Osteoblast (primary cell): Measurements from ENCODE around the gene GRHPR. TPM values are rescaled to one million over a fixed set of nuclear protein-coding genes. Genes with fewer than 3 reads are reported as not detected.

Experiments used
- DNase-seq: peaks from one replicate; pipeline ENCODE4 v3.0.0; 2011; ENCODE audit warnings: low spot score, mixed read lengths; ENCODE audit not compliant: insufficient read length; ENCODE audit errors: missing footprints
- H2AFZ ChIP-seq: 2 replicates; pipeline ENCODE4 v1.6.0; 2011; ENCODE audit warnings: mild to moderate bottlenecking, low read length
- H3K27ac ChIP-seq: 2 replicates; pipeline ENCODE4 v1.5.1; 2011; ENCODE audit warnings: mild to moderate bottlenecking, low read depth, low read length, moderate library complexity
- H3K27me3 ChIP-seq: 2 replicates; pipeline ENCODE4 v1.6.0; 2012; ENCODE audit warnings: mild to moderate bottlenecking, control low read depth, inconsistent platforms, low read length, moderate library complexity; ENCODE audit not compliant: insufficient read depth
- H3K36me3 ChIP-seq: 2 replicates; pipeline ENCODE4 v1.5.1; 2011; ENCODE audit warnings: mild to moderate bottlenecking, low read length, control low read depth, moderate library complexity; ENCODE audit not compliant: insufficient read depth
- H3K4me1 ChIP-seq: 2 replicates; pipeline ENCODE4 v1.5.1; 2011; ENCODE audit warnings: mild to moderate bottlenecking, low read length, control low read depth, moderate library complexity; ENCODE audit not compliant: insufficient read depth
- H3K4me2 ChIP-seq: 2 replicates; pipeline ENCODE4 v1.6.0; 2011; ENCODE audit warnings: mild to moderate bottlenecking, low read length; ENCODE audit not compliant: insufficient read depth
- H3K4me3 ChIP-seq: fragments of 200-600 bp; sonication (generic); 3 replicates; pipeline ENCODE4 v1.5.1; 2012; ENCODE audit warnings: mild to moderate bottlenecking, low read length, inconsistent platforms; ENCODE audit not compliant: insufficient read depth
- H3K79me2 ChIP-seq: 2 replicates; pipeline ENCODE4 v1.6.0; 2012; ENCODE audit warnings: mild to moderate bottlenecking, low read length, control low read depth, inconsistent platforms; ENCODE audit not compliant: insufficient read depth
- H3K9me3 ChIP-seq: 2 replicates; pipeline ENCODE4 v1.5.1; 2011; ENCODE audit warnings: low read depth, low read length, control low read depth
- H4K20me1 ChIP-seq: 2 replicates; pipeline ENCODE4 v1.6.0; 2012; ENCODE audit warnings: mild to moderate bottlenecking, low read length, control low read depth; ENCODE audit not compliant: insufficient read depth
- total RNA-seq: library from RNA; depleted of rRNA; stranded (reverse); fragments of >200 nt; gene quantifications from 2 replicates; pipeline ENCODE4 v1.2.3, GENCODE V29; 2012
- TF ChIP-seq, protein P1 (sequence below): IDR thresholded peaks from 2 replicates; pipeline ENCODE4 v1.5.1; 2011; ENCODE audit warnings: mild to moderate bottlenecking, low read depth, low read length, moderate library complexity; ENCODE audit errors: extremely low read depth

The GRHPR gene
- total RNA-seq, 1 donor, result 165 TPM

DNA sequence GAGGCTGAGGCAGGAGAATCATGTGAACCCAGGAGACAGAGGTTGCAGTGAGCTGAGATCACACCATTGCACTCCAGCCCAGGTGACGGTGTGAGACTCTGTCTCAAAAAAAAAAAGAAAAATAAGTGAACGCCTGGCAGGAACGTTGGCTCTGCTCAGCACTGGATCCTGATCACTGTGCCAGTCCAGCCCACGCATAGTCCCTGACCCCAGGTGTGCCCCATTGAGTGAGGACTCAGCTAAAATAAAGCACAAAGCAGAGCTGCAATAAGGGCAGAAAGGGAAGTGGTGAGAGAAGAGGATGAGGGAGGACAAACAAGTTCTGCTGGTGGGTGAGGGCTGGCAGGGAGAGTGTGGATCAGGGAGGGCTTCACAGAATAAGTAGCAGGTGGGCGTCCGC lies 4.3 kb downstream of the GRHPR start:
- Histone ChIP-seq H3K4me2 (no peak overlapping the region), H3K4me1 (peaks cover 25% of the 10 kb centered on the region), H3K27ac (no peak overlapping the region), H2AFZ (no peak overlapping the region), H3K79me2 (peaks cover 45% of the 10 kb centered on the region), H3K4me3 (no peak overlapping the region), H3K36me3 (peaks cover 55% of the 10 kb centered on the region), H3K9me3 (no peaks in the 10 kb centered on the region), H3K27me3 (no peaks in the 10 kb centered on the region), H4K20me1 (peaks cover 18% of the 10 kb centered on the region)
- TF ChIP-seq, protein P1, sequence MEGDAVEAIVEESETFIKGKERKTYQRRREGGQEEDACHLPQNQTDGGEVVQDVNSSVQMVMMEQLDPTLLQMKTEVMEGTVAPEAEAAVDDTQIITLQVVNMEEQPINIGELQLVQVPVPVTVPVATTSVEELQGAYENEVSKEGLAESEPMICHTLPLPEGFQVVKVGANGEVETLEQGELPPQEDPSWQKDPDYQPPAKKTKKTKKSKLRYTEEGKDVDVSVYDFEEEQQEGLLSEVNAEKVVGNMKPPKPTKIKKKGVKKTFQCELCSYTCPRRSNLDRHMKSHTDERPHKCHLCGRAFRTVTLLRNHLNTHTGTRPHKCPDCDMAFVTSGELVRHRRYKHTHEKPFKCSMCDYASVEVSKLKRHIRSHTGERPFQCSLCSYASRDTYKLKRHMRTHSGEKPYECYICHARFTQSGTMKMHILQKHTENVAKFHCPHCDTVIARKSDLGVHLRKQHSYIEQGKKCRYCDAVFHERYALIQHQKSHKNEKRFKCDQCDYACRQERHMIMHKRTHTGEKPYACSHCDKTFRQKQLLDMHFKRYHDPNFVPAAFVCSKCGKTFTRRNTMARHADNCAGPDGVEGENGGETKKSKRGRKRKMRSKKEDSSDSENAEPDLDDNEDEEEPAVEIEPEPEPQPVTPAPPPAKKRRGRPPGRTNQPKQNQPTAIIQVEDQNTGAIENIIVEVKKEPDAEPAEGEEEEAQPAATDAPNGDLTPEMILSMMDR, result no peak
- no peak for DNase-seq

DNA sequence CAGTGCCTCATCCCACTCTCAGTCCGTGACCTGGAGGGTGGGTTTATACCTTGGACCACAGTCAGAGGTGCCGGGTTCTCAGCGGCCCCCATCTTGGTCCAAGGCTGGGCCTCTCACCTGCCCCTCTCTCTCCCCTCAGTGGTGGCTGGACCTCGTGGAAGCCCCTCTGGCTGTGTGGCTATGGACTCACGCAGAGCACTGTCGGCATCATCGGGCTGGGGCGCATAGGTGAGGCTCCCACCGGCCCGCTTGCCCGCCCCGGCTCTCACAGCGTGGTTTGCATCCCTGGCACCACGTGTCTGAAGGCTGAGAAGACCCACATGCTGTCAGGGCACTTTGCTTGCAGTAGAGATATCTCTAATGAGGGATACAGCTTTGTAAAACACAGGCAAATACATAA lies 5.8 kb downstream of the GRHPR start:
- Histone ChIP-seq H3K27me3 (no peaks in the 10 kb centered on the region), H3K36me3 (peaks cover 62% of the 10 kb centered on the region), H3K27ac (no peak overlapping the region), H3K4me3 (no peak overlapping the region), H4K20me1 (peaks cover 18% of the 10 kb centered on the region), H3K79me2 (peaks cover 31% of the 10 kb centered on the region), H3K4me1 (peaks cover 18% of the 10 kb centered on the region), H3K4me2 (no peak overlapping the region), H3K9me3 (no peaks in the 10 kb centered on the region), H2AFZ (no peak overlapping the region)
- TF ChIP-seq, protein P1, result no peak
- DNase-seq, result no peak

DNA sequence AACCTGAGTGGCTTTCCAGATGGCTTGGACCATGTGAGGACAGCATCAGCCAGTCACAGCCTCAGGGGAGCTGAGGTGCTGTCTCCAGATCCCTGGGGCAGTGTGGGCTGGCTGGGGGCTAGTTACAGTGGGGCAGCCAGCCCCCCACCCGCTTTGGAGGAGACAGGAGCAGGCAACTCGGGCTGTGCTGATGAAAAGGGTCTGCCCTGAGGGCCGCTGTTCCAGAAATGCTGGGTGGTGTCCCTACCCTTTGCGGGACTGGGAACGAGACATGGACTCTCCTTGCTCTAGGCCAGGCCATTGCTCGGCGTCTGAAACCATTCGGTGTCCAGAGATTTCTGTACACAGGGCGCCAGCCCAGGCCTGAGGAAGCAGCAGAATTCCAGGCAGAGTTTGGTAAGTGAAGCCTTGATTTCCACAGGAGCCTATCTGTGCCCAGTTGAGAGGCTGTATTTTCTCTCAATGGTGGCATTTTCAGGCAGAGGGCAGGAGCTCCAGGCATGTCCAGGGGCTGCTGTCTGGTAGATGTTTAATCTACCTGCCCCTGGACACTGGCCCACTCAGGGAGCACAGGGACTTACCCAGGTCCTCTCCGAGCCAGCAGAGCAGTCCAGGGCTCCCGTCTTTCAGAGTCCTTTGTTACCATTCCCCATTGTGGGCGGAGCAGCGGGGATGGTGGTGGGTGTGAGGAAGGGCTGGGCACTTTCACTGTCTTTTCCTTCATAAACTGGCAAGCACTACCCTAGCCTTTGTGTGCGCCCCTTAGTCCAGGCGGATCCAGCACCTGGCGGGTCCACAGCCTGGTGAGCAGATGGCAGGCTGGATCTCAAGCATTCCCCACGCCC lies 7.2 kb downstream of the GRHPR start:
- Histone ChIP-seq H3K79me2 (peaks cover 18% of the 10 kb centered on the region), H3K9me3 (no peaks in the 10 kb centered on the region), H3K27me3 (no peaks in the 10 kb centered on the region), H3K4me1 (peaks cover 7% of the 10 kb centered on the region), H3K27ac (no peak overlapping the region), H4K20me1 (peaks cover 10% of the 10 kb centered on the region), H2AFZ (no peak overlapping the region), H3K4me3 (no peak overlapping the region), H3K36me3 (peaks cover 68% of the 10 kb centered on the region), H3K4me2 (no peak overlapping the region)
- TF ChIP-seq, protein P1, result no peak
- DNase-seq, result no peak

DNA sequence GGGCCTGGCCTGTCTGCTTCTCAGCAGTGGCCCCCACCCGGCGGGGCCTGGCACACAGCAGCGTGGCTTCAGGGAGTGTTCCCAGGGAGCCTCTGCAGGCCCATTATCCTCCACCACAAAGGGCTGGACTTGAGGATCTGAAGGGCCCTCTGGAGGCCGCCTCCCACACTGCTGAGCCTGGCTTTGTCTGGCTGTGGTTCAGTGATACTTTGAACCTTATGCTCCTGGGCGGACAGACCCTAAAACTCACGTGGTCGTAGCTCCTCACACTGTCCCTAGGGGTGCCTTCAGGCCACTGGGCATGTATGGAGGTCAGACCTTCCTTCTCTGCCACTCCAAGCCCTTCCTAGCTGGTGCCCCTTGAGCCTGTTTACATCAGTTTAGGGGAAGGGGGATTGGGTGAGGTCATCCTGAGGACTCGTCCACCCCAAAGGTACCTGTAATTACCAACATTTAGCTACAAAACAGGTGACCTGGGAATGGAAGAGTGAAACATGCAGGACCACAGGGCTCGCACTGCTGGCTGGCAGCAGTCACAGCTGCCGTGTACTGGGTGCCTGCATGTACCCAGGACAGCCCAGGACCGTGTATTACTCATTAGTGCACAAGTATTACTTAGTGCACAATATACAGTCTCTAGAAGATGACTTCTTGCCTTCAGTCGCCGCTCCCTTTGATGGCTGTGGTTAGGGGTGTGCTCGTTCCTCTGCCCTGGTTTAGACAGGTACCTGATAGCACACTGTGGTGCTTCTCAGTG lies 8.5 kb downstream of the GRHPR start:
- H3K27ac ChIP-seq, result no peak overlapping the region
- H2AFZ ChIP-seq, result no peak overlapping the region
- peaks cover 75% of the 10 kb centered on the region for H3K36me3 ChIP-seq
- peaks cover 8% of the 10 kb centered on the region for H4K20me1 ChIP-seq
- H3K79me2 ChIP-seq, result peaks cover 12% of the 10 kb centered on the region
- no peaks in the 10 kb centered on the region for H3K9me3 ChIP-seq
- no peaks in the 10 kb centered on the region for H3K4me1 ChIP-seq
- no peak overlapping the region for H3K4me2 ChIP-seq
- H3K27me3 ChIP-seq, result no peaks in the 10 kb centered on the region
- no peak for DNase-seq
- TF ChIP-seq, protein P1, result peak; percentile 27
- no peak overlapping the region for H3K4me3 ChIP-seq
